Transverse colon (tissue), 4 donors: ENCODE measurements around the gene C1orf167. TPM values are rescaled to one million over a fixed set of nuclear protein-coding genes. Genes with fewer than 3 reads are reported as not detected.

Source experiments
- DNase-seq: peaks from one replicate; pipeline ENCODE4 v3.0.0-alpha.2; 2019
- H3K27ac ChIP-seq, 4 donors: fragments of 200-600 bp; sonication (generic); 2 replicates each; pipeline ENCODE4 v1.5.1; 2016 to 2018; ENCODE audit warnings: inconsistent platforms in 4 of 4
- H3K27me3 ChIP-seq: fragments of 200-600 bp; sonication (generic); 2 replicates; pipeline ENCODE4 v1.5.1; 2017; ENCODE audit warnings: inconsistent platforms
- H3K36me3 ChIP-seq, 4 donors: fragments of 200-600 bp; sonication (generic); 2 replicates each; pipeline ENCODE4 v1.5.1; 2017 to 2019; ENCODE audit warnings: inconsistent platforms in 4 of 4
- H3K4me1 ChIP-seq, 4 donors: fragments of 200-600 bp; sonication (generic); 2 replicates each; pipeline ENCODE4 v1.5.1; 2017 to 2020; ENCODE audit warnings: inconsistent platforms in 4 of 4
- H3K4me3 ChIP-seq, 4 donors: fragments of 200-600 bp; sonication (generic); 1 replicate in 1 of 4; 2 replicates in 3 of 4; pipeline versions ENCODE4 v1.5.1 to v1.6.1; 2017 to 2019; ENCODE audit warnings: inconsistent platforms in 4 of 4
- H3K9me3 ChIP-seq, 2 donors: fragments of 200-600 bp; sonication (generic); 2 replicates each; pipeline ENCODE4 v1.5.1; 2017 to 2019; ENCODE audit warnings: inconsistent platforms in 2 of 2
- EP300 ChIP-seq: sonication (generic); formaldehyde crosslinking; IDR thresholded peaks from one replicate; pipeline ENCODE4 v1.6.1; 2017; ENCODE audit warnings: antibody characterized with exemption, low read depth
- POLR2A ChIP-seq: fragments of 450-650 bp; IDR thresholded peaks from one replicate; pipeline ENCODE4 v1.6.1; 2016; ENCODE audit warnings: antibody characterized with exemption, mild to moderate bottlenecking, moderate library complexity
- POLR2AphosphoS5 ChIP-seq, 3 donors: sonication (generic); formaldehyde crosslinking; IDR thresholded peaks; one replicate each; pipeline ENCODE4 v1.6.1; 2016; ENCODE audit warnings: antibody characterized with exemption in 3 of 3
- WGBS, 2 donors: methylation state at CpG; one replicate each; pipeline ENCODE4 v1.1.5; 2018; ENCODE audit warnings: low coverage in 1 of 2; 5-methylcytosine and 5-hydroxymethylcytosine counted together
- in situ Hi-C, 4 donors: fragments of 200-750 bp; cut with MboI; loops; one replicate each; pipeline versions ENCODE4 v1.15.0 to v1.15.1; 2017; ENCODE audit warnings: low sequenced_read_pairs in 3 of 4, low pct_ligation_motif_present in 1 of 4, low pct_unique_long_range_greater_than_20kb in 1 of 4
- intact Hi-C: fragments of 100-400 bp; cut with DNase I; formaldehyde crosslinking; loops from one replicate; pipeline ENCODE4 v1.15.1; 2023; ENCODE audit warnings: low total_unique reads
- total RNA-seq, 4 donors: library from RNA; depleted of rRNA; stranded (reverse); fragments of >200 nt; gene quantifications; one replicate each; pipeline ENCODE4 v1.1.0, GENCODE V29; 2016
- TF ChIP-seq, protein P1 (sequence below), 5 experiments: fragments of 200-600 bp in 3 of 5; fragments of 450-650 bp in 2 of 5; sonication (generic) in 3 of 5; IDR thresholded peaks; 1 replicate in 2 of 5; 2 replicates in 3 of 5; pipeline ENCODE4 v1.5.1; 2016 to 2017; ENCODE audit warnings: antibody characterized with exemption in 5 of 5, inconsistent platforms in 3 of 5, mild to moderate bottlenecking in 2 of 5, moderate library complexity in 1 of 5

C1orf167 gene
- total RNA-seq, 4 donors from 2014 or later: 0.48 TPM; not detected in 3

DNA sequence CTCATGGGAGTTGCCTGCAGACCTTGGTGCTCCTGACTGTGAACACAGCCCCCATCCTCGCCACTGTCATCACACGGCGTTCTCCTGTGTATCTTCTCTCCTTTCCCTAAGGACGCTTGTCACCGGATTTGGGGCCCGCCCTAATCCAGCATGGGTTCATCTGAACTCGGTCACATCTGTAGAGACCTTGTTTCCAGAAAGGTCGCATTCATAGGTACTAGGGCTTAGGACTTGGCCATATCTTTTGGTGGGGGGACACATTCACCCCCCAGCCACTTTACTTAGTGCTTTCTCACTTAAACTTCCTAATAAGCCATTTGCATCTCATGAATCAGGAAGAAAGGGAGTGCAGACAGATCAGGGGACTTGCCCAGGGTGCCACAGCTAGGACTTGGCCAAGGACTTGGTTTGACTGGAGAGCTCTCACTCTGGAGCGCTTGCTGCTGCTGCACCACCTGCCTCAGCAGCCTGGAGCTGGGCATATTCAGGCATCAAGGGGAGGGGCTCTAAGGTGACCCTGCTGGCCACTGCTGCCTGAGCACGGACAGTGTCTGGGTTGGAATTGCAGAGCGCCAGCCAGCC is 75.9 kb downstream of the C1orf167 start:
- no peak for TF ChIP-seq POLR2AphosphoS5 (IDR thresholded peaks at IDR 0.05)
- TF ChIP-seq, protein P1, sequence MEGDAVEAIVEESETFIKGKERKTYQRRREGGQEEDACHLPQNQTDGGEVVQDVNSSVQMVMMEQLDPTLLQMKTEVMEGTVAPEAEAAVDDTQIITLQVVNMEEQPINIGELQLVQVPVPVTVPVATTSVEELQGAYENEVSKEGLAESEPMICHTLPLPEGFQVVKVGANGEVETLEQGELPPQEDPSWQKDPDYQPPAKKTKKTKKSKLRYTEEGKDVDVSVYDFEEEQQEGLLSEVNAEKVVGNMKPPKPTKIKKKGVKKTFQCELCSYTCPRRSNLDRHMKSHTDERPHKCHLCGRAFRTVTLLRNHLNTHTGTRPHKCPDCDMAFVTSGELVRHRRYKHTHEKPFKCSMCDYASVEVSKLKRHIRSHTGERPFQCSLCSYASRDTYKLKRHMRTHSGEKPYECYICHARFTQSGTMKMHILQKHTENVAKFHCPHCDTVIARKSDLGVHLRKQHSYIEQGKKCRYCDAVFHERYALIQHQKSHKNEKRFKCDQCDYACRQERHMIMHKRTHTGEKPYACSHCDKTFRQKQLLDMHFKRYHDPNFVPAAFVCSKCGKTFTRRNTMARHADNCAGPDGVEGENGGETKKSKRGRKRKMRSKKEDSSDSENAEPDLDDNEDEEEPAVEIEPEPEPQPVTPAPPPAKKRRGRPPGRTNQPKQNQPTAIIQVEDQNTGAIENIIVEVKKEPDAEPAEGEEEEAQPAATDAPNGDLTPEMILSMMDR (IDR thresholded peaks at IDR 0.05): no peak
- TF ChIP-seq POLR2A: no peak
- TF ChIP-seq EP300: no peak
- 91 to 100% methylated on average over 2 to 11 of the region's 11 CpGs for WGBS, 2 donors

DNA sequence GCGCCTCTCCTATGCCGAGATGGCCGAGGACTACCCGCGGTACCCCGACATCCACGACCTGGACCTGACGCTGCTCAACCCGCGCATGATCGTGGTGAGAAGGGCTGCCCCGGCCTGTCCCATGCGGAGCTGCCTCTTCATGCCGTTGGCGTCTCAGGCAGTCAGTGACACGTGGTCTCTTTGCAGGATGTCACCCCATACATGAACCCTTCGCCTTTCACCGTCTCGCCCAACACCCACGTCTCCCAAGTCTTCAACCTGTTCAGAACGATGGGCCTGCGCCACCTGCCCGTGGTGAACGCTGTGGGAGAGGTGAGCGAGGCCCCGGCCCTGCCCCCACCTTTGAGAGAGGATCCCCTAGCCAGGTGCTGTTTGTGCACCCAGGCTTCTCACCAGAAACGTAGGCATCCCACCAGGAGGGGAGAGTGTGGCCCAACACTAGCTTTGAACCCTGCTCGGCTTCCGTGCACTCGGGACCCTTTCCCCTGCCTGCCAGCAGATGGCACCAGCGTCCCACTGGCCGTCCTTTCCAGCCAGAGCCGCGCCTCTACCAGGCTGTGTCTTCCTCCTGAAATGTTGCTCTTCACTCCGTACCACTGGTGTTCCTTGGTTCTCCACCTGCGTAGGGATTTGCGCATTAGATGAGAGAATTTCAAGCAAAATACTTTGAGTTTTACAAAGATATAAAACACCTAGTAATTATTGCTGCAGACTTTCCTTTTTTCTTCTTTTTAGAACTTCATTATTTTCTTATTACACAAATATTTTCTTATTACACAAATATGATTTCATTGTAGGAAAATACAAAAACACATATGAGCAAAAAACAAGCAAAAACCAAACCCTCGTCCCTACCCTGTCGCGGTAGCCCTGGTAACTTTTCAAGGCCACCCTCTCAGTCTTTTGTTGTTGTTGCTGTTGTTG is 76.6 kb downstream of the C1orf167 start:
- H3K9me3 ChIP-seq: no peaks in the 10 kb centered on the region
- 60 to 64% methylated on average over 6 to 40 of the region's 40 CpGs for WGBS, 2 donors
- H3K27ac ChIP-seq: no peak overlapping the region
- in situ Hi-C loops (loop anchor here in 3 of 4 donors (25.0 kb wide), 1 partner anchor 124 kb away; no protein-coding TSS in a partner anchor), intact Hi-C loops (loop anchor here (5.0 kb wide), 2 partner anchors 54 to 69 kb away; no protein-coding TSS in a partner anchor)
- peak; percentile 71 for DNase-seq
- TF ChIP-seq, protein P1 (IDR thresholded peaks at IDR 0.05): peak; percentile 91 to 96 (median 95)
- TF ChIP-seq POLR2AphosphoS5 (IDR thresholded peaks at IDR 0.05) (peak in 1 of 3 donors; percentile 15), EP300 (no peak), POLR2A (no peak)
- no peaks in the 10 kb centered on the region for H3K27me3 ChIP-seq
- H3K36me3 ChIP-seq: peaks cover 0 to 73% (median 22%) of the 10 kb centered on the region in 4 donors
- no peaks in the 10 kb centered on the region for H3K4me1 ChIP-seq
- H3K4me3 ChIP-seq: no peak overlapping the region

More for the DNA sequence above, 75.9 kb downstream of the C1orf167 start:
- in situ Hi-C loops: loop anchor here in 3 of 4 donors (25.0 kb wide), 1 partner anchor 124 kb away; no protein-coding TSS in a partner anchor
- Histone ChIP-seq H3K4me1 (no peaks in the 10 kb centered on the region), H3K27ac (no peak overlapping the region), H3K36me3 (peaks cover 0 to 80% (median 25%) of the 10 kb centered on the region in 4 donors), H3K4me3 (no peak overlapping the region), H3K27me3 (no peaks in the 10 kb centered on the region), H3K9me3 (no peaks in the 10 kb centered on the region)
- no peak for DNase-seq
- intact Hi-C loops: loop anchor here (5.0 kb wide), 2 partner anchors 54 to 69 kb away; no protein-coding TSS in a partner anchor

Other genes starting within 250 kb of the C1orf167 start
- gene FBXO2, start 107.8 kb upstream of the C1orf167 start, total RNA-seq: 1 to 10 TPM in 1 of 4 donors, under 1 TPM in 1, not detected in 2; 0.82 to 3.7 TPM
- gene FBXO44, start 107.3 kb upstream of the C1orf167 start, total RNA-seq: 10 to 100 TPM in 2 of 4 donors, 1 to 10 TPM in 2; 3.2 to 10.5 (median 6.9) TPM
- 1 to 10 TPM; 4.4 to 8.9 (median 5.2) TPM for gene FBXO6, start 98.0 kb upstream of the C1orf167 start, total RNA-seq
- 10 to 100 TPM in 1 of 4 donors, 1 to 10 TPM in 3; 5.2 to 11.4 (median 7.1) TPM for gene MAD2L2, start 81.0 kb upstream of the C1orf167 start, total RNA-seq
- gene DRAXIN, start 70.5 kb upstream of the C1orf167 start, total RNA-seq: under 1 TPM in 2 of 4 donors, not detected in 2; 0.14 to 0.16 TPM
- gene AGTRAP, start 26.1 kb upstream of the C1orf167 start, total RNA-seq: 10 to 100 TPM in 3 of 4 donors, 1 to 10 TPM in 1; 1.2 to 27.0 (median 22.7) TPM
- gene MTHFR, start 43.8 kb downstream of the C1orf167 start, total RNA-seq: 100 to 1,000 TPM in 1 of 4 donors, 10 to 100 TPM in 3; 42.8 to 141 (median 48.3) TPM
- gene CLCN6, start 44.0 kb downstream of the C1orf167 start, total RNA-seq: 100 to 1,000 TPM in 1 of 4 donors, 10 to 100 TPM in 3; 14.0 to 184 (median 30.7) TPM
- gene NPPA, start 85.6 kb downstream of the C1orf167 start, total RNA-seq: not detected
- gene NPPB, start 96.8 kb downstream of the C1orf167 start, total RNA-seq: not detected
- gene KIAA2013, start 164.2 kb downstream of the C1orf167 start, total RNA-seq: 100 to 1,000 TPM; 140 to 265 (median 201) TPM
- gene PLOD1, start 172.5 kb downstream of the C1orf167 start, total RNA-seq: 10 to 100 TPM; 28.8 to 56.3 (median 41.2) TPM
- gene MFN2, start 218.3 kb downstream of the C1orf167 start, total RNA-seq: 10 to 100 TPM; 72.1 to 92.8 (median 75.6) TPM